GM19025 (cell line): ENCODE data around the gene GARNL3.

Experiments
- ATAC-seq: cut with Tn5 transposase; IDR thresholded peaks from one replicate; pipeline ENCODE4 v1.9.1; 2021; ENCODE audit warnings: mild to moderate bottlenecking, low read depth, moderate library complexity; ENCODE audit not compliant: unreplicated experiment

Gene GARNL3

DNA sequence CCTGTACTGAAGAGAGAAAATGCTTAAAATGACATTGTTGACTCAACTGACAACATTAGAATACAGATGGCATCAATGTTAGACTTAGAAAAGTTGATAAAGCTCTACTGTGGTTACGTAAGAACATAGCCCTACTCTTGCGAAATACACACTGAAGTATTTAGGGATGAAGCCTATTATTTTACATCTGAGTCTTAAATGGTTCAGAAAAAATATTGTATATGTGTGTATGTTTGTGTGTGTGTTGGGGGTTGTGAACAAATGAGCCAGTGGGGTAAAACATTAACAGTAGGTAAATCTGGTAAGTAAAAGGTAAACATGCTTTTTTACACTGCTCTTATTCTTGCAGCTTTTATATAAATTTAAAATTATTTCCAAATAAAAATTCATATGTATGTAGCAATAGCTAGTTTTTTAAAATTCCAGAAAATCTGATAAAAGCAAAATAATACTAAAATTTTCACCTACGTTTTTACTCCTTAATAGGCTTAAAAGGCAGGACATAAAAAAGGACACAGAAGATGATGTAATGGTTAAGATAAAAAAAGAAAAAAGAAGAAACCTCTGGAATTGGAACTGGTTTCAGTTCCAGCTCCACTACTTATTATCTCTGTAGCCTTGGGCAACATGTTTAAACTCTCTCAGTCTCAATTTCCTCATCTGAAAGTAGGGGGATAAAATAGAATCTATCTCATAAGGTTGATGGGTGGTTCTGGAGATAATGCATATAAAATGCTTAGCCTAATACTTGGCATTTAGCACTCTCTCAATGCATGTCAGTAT is 44.3 kb downstream of the GARNL3 start:
- ATAC-seq = no peak

DNA sequence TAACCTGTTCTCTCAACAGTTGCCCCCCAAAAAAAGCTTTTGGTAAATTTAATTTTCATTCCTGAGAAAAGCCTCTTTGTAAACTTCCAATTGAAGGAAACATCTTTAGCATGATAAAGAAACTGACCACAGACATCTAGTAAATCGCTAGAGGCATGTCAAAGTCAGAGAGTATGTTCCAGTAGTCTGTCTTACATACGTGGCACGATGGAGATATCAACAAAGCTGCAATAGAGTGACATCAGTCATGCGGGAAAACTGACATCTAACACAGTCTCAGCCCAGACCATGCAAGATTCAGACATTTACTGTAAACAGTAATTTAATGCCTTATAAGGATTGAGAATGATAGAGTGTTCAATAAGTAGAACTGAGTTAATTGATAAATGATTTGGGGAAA is 45.1 kb downstream of the GARNL3 start:
- ATAC-seq = no peak

DNA sequence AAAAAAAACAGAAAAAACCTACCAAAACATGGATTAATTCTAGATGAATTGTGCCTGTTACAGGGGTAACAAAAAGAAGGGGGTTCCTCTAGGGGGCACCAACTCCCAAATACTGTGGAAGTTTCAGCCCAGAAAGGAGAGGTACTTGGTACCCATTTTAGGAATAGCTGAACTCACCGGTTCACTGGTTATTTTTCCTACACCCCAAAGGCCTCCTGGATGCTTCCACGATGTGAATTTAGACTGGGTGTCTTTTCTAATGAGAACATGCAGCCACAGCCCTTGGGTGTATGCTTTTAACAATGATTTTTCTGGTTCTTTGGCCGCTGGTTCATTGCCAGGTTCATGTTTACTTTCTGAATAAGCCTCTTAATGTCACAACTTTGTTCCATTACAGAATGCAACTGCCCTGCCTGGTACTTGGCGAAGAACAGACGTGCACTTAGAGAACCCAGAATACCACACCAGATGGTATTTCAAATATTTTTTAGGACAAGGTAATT is 46.7 kb downstream of the GARNL3 start:
- no peak for ATAC-seq

DNA sequence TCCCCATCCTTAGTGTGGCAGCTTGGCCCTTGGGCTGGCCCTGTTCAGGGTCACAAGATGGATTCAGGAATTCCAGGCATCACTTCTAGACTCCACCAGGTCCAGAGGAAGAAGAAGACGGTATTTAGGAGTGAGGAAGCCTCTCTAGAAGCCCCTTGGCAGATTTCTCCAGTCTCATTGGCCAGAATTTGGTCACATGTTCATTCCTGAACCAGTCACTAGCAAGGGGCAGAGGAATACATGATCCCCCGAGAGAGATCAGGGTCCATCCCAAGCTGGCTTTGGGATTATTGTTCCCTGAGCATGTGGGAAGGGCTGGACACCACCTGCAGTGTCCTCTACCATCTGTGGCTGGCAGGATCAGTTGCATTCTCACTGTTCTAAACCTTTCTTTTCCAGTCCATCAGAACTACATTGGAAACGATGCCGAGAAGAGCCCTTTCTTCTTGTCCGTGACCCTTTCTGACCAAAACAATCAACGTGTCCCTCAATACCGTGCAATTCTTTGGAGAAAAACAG is 48.5 kb downstream of the GARNL3 start:
- no peak for ATAC-seq

DNA sequence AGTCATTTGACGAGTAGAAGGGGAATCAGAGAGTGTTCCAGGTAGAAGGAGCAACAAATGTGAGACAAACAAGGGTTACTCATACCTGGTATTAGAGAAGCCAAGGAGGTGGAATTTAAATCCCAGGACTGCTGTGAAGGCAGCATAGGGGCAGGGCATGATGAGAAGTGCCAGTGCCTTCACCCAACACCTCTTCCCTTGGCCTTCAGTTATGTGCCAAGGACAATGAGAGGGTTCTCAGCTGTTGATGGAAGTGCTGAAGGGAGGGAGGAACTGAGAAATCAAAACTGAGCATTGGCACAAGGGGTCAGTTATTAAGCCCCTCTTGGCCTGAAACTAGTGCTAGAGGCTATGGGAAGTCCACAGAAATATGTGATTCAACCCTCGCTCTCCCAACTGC is 50.3 kb downstream of the GARNL3 start:
- no peak for ATAC-seq

DNA sequence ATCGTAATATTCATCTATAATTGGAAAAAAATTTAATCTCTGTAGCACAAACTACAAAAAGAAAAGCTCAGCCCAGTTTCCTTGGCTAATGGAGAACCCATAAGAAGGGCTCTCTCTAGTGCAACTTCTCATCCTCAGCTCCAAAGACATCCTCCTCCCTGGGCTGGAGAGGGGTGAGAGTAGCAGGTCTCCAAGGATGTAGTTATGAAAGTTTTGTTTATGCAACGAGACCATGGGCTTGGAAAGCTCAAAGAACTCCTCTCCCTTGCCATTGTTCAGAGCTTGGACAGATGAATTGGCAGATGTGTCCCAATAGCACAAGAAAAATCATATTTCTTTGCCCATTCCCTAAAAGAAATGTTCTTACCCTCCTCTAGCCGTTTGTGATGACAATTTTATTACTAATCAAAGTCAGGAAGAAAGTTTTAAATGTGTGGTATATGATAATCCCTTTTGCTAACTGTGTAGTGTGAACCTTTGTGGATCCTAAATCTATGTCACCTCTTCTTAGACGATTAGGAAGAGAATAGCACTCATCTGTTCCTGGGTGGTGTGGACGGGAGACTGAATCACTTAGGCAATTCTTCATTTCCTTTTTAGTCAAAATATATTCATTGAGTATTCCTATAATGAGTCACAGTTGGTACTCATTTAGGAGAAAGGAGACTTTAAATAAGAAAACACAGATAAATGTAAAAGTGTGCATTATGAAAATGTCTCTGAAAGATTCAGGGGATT is 52.2 kb downstream of the GARNL3 start:
- no peak for ATAC-seq

DNA sequence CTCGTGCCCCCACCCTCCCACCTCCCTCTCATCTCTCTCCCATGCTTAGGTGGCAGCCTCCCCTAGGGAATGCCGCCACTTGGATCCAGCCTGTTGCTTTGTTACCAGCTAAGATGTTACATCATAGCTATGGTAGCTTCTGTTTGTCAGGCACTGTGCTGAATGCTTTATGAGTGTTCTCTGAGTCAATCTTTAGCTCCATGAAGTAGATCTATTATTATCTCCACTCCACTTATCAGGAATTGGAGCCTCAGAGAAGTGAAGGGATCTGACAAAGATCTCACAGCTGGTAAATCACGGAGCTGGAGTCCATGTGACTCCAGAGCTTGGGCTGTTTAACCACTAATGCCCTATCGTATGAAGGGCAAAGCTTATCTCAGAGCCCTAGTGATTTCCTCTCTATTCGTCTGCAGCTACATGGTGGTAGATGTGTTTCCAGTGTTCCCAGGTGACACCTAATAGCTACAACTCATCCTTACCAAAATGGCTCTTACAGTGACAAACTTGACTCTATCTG is 54.1 kb downstream of the GARNL3 start:
- ATAC-seq = no peak

DNA sequence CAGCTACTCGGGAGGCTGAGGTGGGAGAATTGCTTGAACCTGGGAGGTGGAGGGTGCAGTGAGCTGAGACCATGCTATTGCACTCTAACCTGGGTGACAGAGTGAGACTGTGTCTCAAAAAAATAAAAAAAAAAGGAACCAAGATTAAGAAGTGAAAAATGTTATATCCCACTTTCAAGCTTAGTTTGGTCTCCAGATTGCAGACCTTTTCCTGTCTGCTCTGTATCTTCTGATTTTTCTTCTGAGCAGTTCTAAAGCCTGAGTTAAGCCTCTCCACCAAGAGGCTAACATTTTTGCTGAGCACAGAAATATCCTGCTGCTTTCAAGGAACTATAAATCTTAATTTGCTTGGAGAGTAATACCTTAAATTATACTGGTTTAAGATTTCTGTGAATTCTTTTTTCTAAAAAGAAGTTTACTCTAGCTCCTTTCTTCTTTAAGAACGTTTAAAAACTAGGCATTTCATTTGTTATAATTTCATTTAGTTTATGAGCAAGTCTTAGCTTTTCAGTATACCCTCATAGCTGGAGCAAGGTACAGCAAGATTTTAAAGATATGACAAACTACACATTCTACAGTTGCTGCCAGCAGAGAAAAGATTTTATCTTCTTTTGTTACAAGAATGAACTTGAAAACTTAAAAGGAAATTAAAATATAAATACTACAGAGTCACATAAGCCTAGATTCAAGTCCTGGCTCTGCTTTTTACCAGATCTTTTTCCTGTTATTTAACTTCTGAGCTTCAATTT is 55.0 kb downstream of the GARNL3 start:
- no peak for ATAC-seq

DNA sequence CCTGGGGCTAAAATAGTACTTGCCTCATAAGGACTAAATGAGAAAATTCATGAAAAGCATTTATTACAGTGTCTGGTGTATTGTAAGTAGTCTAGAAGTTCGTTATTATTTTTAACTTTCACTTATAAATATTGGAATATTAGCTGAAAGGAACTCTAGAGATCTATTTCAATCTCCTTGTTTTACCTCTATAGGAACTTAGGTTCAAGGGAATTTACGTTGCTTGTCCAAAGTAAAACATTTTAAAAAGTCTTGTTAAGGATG is 55.5 kb downstream of the GARNL3 start:
- ATAC-seq = no peak

DNA sequence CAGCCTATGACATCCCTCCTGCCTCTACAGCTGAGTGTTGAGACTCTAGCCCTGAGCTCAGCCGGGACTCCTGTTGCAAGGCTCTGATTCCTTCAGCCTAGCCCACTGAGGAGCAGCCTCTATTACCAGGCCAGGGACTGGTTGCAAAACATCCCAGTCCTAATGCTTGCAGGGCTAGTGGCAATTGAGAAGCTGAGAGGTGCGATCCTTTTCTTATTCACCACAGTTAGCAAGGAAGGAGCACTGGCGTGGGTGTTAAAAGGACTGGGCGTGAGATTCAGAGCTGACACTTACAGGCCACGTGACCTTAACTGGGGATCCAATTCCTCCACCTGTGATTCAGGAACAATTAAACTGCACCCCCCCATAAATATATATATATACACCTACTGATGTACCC is 58.8 kb downstream of the GARNL3 start:
- no peak for ATAC-seq

DNA sequence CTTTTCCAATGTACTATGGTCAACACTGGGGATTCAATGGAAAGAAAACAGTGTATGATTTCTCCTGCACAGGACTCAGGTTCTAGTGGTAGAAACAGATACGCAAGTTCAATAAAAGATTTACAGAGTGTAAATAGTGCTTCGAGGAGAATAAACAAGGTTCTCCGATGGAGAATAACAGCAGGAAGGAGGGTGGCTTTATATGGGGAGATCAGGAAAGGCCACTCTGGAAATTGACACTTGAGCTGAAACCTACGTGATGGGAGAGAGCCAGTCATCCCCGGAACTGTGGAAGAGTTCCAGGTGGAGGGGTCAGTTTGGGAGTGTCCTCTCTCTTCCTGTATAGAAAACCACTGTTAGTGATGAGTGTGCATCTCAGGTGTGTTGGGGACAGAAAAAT is 65.9 kb downstream of the GARNL3 start:
- ATAC-seq = no peak

DNA sequence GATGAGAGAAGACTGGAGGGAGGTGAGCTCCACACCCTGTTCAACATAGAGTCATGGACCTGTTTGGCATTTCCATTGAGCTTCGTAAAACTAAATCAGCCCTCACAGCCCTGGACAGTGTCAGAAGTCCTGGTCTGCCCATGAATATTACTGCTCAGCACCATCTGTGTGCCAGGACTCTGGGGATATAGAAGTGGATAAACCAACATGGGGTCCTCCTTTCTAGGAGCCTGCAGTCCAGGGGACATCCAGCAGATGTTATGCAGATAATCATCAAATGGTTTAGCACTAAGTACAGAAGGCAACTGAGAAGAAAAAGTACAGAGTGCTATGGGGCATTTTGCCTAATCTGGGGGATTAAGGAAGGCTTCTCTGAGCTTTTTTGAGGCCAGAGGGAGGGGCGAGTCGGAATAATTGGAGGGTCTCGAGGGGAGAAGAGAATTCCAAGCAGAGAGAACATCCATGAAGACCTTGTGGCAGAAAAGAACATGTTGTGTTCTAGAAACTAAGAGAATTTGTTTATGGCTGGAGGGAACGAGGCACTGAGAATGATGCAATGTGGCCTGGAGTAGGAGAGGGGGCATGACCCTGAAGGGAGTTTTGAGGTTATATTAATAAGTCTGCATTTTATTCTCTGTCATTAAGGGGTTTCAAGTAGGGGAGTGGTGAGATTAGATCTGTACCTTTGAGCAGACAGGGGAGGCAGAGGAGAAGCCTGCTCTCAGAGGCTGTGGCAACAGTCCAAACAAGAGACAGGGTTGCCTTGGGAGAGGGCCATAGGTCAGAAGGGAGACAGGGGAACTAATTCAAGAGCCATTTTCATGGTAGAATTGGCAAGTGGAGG is 68.9 kb downstream of the GARNL3 start:
- no peak for ATAC-seq

DNA sequence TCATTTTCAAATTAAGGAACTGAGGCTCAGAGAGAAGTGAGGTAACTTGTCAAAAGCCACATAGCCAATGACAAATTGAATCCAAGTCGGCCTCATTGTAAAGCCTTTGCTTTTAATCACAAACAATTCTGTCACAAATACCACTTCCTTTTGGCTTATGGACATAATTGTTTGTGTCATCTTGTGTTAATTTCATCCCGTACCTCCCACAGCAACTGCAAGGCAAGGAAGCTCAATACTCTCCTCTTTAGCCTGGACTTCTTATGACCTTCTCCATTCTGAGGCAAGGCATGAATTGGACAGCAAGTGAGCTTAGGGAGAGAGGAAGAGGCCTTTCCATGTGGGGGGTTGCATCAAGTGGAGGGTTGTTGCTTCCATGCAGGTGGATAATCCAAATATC is 70.2 kb downstream of the GARNL3 start:
- no peak for ATAC-seq

DNA sequence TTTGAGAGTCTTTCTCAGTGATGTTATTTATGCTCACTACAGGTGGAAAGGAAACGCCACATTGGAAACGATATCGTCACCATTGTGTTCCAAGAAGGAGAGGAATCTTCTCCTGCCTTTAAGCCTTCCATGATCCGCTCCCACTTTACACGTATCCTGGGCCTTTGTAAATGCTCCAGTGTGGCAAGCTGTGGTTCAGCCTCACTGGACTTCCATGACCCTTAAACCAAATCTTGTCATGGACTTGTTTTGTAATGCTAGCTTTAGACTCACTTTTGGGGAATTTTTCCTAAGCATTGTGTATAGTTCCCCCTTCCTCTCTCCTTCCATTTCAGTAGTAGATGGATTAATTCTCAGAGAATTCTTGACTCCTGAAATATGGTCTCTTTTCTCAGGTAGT is 71.5 kb downstream of the GARNL3 start:
- no peak for ATAC-seq

DNA sequence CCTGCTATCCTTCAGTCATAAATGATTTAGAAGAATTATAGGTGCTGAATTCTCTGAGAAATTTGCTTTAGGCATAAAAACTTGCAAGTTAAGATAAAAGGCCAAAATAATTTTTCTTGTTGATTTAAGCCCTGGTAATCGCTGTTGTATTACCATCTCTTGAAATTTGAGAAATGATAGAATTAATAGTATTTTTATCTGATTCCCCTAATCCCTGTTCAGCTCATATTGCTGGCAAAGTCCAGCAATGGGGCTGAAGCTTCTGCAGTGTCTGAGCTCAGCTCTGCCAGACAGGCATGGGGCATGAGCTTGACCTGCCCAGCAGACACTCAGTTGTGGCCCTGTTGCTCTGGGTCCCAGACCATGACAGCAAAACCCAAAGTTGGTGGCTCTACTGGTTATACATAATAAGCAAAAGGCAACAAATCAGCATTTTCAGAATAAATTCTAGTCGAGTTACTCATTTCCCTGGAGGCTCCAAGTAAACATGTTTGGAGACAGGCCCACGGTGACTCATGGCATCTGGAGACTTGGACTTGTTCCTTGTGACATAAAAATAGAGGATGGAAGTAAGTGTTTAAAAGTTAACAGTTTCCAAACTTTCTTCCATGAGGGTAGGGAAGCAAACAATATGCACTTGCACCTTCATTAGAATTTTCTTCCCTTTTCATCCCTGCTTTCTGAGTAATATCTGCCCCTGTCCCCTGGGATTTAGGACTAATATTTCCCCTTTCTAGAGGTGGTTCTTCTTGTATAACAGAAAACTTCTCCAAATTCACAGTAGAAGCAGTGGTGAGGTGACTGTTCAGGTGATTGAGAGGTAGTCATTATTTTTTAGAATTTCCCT is 72.2 kb downstream of the GARNL3 start:
- ATAC-seq = no peak

DNA sequence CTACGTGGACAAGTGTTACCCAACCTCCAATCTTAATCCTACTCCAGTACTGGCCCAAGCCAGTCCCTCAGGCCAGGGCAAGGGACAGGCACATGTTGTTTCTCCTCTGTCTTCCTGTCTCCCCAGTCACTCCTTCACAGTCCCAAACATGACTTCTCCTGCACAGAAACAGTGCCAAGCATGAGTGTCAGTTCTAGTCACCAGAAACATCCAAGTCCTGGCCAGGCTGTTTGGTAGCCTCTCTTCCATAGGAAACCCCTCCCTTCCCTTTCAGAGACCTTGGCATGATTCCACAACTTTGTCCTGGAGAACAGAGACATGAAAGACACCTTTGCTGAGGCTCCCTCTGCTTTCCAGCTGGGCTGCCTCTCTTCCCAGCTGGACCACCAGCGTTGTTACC is 76.1 kb downstream of the GARNL3 start:
- no peak for ATAC-seq

DNA sequence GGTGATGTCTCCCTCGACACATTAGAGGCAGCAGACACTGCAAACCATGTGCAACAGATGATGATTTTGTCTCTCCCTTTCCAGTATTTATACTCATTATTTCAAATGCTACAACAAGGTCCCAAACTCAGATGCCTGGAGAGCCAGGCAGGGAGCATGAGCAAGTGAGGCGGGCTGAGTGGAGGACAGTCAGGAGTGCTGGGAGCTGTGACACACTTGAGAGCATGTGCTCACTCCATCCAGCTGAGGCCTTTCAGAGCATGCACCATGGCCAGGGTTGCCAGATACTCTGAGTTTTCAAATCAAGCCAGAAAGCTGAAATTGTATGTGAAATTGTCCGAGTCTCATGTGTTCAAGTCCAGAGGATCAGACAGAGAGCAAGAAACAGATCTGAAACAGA is 76.6 kb downstream of the GARNL3 start:
- no peak for ATAC-seq

DNA sequence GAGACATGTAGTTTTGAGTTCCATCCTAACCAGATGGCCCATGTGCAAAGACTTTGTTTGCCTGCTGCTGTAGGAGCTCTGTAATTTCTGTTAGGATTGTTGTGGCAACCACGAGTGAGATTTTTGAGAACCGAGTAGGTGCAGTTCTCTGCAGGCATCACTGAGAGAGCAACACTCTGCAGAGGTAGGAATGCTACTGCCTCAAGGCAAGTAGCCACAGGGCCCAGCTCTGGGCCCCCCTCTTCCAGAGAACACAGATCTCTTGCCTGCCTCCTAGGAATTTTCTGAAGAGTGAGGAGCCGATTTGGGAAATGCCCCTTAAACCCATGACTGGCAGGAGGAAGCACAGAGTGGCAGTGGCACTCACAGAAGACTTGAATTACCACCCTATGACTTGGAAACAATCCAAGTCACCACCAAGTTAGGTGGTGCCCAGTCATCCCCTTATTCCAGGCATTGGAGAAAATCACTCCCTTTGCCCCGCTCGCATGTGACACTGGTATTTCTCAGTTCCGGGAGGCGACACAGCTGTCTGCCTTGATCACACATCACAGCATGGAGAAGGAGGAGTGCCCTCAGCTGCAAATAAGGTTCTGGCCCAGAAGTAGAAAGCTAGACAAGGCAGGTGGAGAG is 79.9 kb downstream of the GARNL3 start:
- ATAC-seq = no peak

DNA sequence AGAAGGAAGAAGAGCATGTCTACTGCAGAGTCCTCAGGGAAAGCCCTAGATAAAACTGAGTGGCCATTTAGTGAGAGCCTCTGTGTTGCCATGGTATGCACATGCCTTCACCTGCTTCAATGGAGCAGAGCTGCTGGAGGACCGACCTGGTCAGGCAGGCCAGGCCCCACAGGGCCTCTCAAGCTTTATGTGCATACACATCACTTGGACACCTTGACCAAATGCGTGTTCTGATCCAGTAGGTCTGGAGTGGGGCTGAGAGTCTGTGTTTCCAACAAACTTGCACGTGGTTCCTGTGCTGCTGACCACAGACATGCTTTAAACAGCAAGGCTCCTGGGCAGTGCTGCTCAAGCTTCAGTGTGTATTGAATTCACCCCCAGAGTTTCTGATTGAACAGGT is 81.0 kb downstream of the GARNL3 start:
- ATAC-seq = no peak
